K562 (cell line): ENCODE results near the gene ST3GAL5. TPM values are rescaled to one million over a fixed set of nuclear protein-coding genes. Genes with fewer than 3 reads are reported as not detected.

Source experiments
- C11orf30 ChIP-seq: fragments of 450-650 bp; IDR thresholded peaks from 2 replicates; pipeline ENCODE4 v1.6.1; 2016; ENCODE audit warnings: low read depth, mild to moderate bottlenecking
- CAMTA2 ChIP-seq: fragments of 250-450 bp; sonication (Bioruptor Pico); conservative IDR thresholded peaks from 2 replicates; pipeline ENCODE4 v1.5.1; 2022
- CBX3 ChIP-seq, 2 experiments: IDR thresholded peaks; 1 replicate in 1 of 2; 2 replicates in 1 of 2; pipeline ENCODE4 v1.6.1; 2012; ENCODE audit warnings: inconsistent platforms in 2 of 2, low read length in 2 of 2, borderline replicate concordance in 1 of 2, control low read depth in 1 of 2
- CEBPB ChIP-seq: fragments of 450-650 bp; IDR thresholded peaks from 2 replicates; pipeline ENCODE4 v1.6.1; 2016; ENCODE audit warnings: missing genetic modification characterization, missing compliant biosample characterization
- EHMT2 ChIP-seq: fragments of 450-650 bp; IDR thresholded peaks from 2 replicates; pipeline ENCODE4 v1.6.1; 2018; ENCODE audit warnings: antibody characterized with exemption
- FOXJ3 ChIP-seq: sonication (generic); formaldehyde crosslinking; IDR thresholded peaks from 2 replicates; pipeline ENCODE4 v1.4.0; 2020; ENCODE audit warnings: mild to moderate bottlenecking, missing genetic modification reagents
- FOXK2 ChIP-seq, 2 experiments: fragments of 450-650 bp; IDR thresholded peaks in 1 of 2; conservative IDR thresholded peaks in 1 of 2; 2 replicates each; pipeline ENCODE4 v1.6.1; 2016; ENCODE audit warnings: low read depth in 2 of 2, mild to moderate bottlenecking in 1 of 2
- GATA2 ChIP-seq: sonication (generic); formaldehyde crosslinking; IDR thresholded peaks from 2 replicates; pipeline ENCODE4 v1.4.0; 2020; ENCODE audit warnings: mild to moderate bottlenecking, missing genetic modification reagents
- L3MBTL2 ChIP-seq: fragments of 450-650 bp; IDR thresholded peaks from 2 replicates; pipeline ENCODE4 v1.6.1; 2016; ENCODE audit warnings: mild to moderate bottlenecking, moderate library complexity
- MAFG ChIP-seq: fragments of 450-650 bp; conservative IDR thresholded peaks from 2 replicates; pipeline ENCODE4 v1.6.1; 2016; ENCODE audit warnings: missing genetic modification characterization, missing compliant biosample characterization
- MYC ChIP-seq, 2 experiments: fragments of 250-450 bp in 1 of 2; sonication (Bioruptor Pico) in 1 of 2; IDR thresholded peaks; 2 replicates each; pipeline versions ENCODE4 v1.5.1 to v1.6.1; 2012 to 2021; ENCODE audit warnings: low read depth in 2 of 2, borderline replicate concordance in 1 of 2, improper control_type of control experiment in 1 of 2, low read length in 1 of 2, mild to moderate bottlenecking in 1 of 2, moderate library complexity in 1 of 2
- NCOR1 ChIP-seq: fragments of 450-650 bp; IDR thresholded peaks from 2 replicates; pipeline ENCODE4 v1.6.1; 2016; ENCODE audit warnings: mild to moderate bottlenecking, moderate library complexity
- NELFE ChIP-seq: IDR thresholded peaks from 2 replicates; pipeline ENCODE4 v1.6.1; 2011; ENCODE audit warnings: mild to moderate bottlenecking; ENCODE audit not compliant: insufficient read depth, insufficient read length
- NR1H2 ChIP-seq: sonication (generic); formaldehyde crosslinking; IDR thresholded peaks from 2 replicates; pipeline ENCODE4 v1.4.0; 2020; ENCODE audit warnings: mild to moderate bottlenecking, missing genetic modification reagents
- NR2C1 ChIP-seq, 2 experiments: fragments of 450-650 bp; IDR thresholded peaks; 2 replicates each; pipeline ENCODE4 v1.6.1; 2017; ENCODE audit warnings: mild to moderate bottlenecking in 2 of 2, antibody characterized with exemption in 1 of 2, inconsistent platforms in 1 of 2, missing compliant biosample characterization in 1 of 2, missing genetic modification characterization in 1 of 2
- NUFIP1 ChIP-seq: fragments of 450-650 bp; IDR thresholded peaks from 2 replicates; pipeline ENCODE4 v1.6.1; 2018; ENCODE audit not compliant: partially characterized antibody
- RB1 ChIP-seq: fragments of 450-650 bp; IDR thresholded peaks from 2 replicates; pipeline ENCODE4 v1.6.1; 2017; ENCODE audit warnings: low read depth, mild to moderate bottlenecking
- TRIM24 ChIP-seq, 2 experiments: fragments of 450-650 bp; IDR thresholded peaks; 2 replicates each; pipeline ENCODE4 v1.6.1; 2016
- ZNF3 ChIP-seq: fragments of 250-450 bp; sonication (Bioruptor Pico); IDR thresholded peaks from 2 replicates; pipeline ENCODE4 v1.5.0; 2021; ENCODE audit warnings: mild to moderate bottlenecking, moderate library complexity
- ZNF384 ChIP-seq: IDR thresholded peaks from 2 replicates; pipeline ENCODE4 v1.6.1; 2012; ENCODE audit warnings: low read depth, low read length, improper control_type of control experiment
- ZNF395 ChIP-seq: fragments of 200-800 bp; sonication (Bioruptor generic); IDR thresholded peaks from 2 replicates; pipeline ENCODE4 v1.6.1; 2017; ENCODE audit warnings: missing genetic modification characterization, missing compliant biosample characterization
- ZNF449 ChIP-seq: fragments of 250-450 bp; sonication (Bioruptor Pico); IDR thresholded peaks from 2 replicates; pipeline ENCODE4 v1.8.0; 2022; ENCODE audit warnings: moderate library complexity, mild to moderate bottlenecking, inconsistent platforms
- ZNF644 ChIP-seq: fragments of 200-800 bp; sonication (Bioruptor generic); IDR thresholded peaks from 2 replicates; pipeline ENCODE4 v1.6.1; 2016; ENCODE audit warnings: low read depth, missing genetic modification characterization, missing compliant biosample characterization
- ZNF699 ChIP-seq: fragments of 250-450 bp; sonication (Bioruptor Pico); IDR thresholded peaks from 2 replicates; pipeline ENCODE4 v1.8.0; 2021; ENCODE audit warnings: mild to moderate bottlenecking, moderate library complexity; ENCODE audit not compliant: insufficient replicate concordance
- polyA plus RNA-seq, 8 experiments: library from polyadenylated mRNA; depleted of rRNA in 4 of 8; stranded (reverse) in 5 of 8; unstranded in 3 of 8; fragments of >200 nt; fragmentation: Nextera tagmentation in 2 of 8; fragmentation: Illumina TruSeq in 1 of 8; extraction: Ambion mirVana in 2 of 8; extraction: Trizol in 1 of 8; gene quantifications; 2 replicates each; pipeline versions ENCODE4 v1.2.1 to v1.2.3, GENCODE V29; 2011 to 2014; ENCODE audit warnings: inconsistent platforms in 1 of 8, missing spikeins in 1 of 8
- total RNA-seq, 7 experiments: library from RNA; depleted of rRNA in 6 of 7; stranded (reverse); fragments of >200 nt in 6 of 7; fragmentation: Illumina TruSeq in 2 of 7; extraction: Trizol in 2 of 7; gene quantifications; 2 replicates each; pipeline versions ENCODE4 v1.2.1 to v1.2.3, GENCODE V29; 2011 to 2021; ENCODE audit warnings: low replicate concordance in 1 of 7

Gene ST3GAL5
- total and polyA plus RNA-seq, 9 of the 15 experiments (the other 6 are each of a cell fraction or from before 2014, with no cell fraction given) = 1.6 to 10.0 (median 4.2) TPM

- TF ChIP-seq ZNF395 (CRISPR knock-in tag) (peak; percentile 34; the same call in 1 of the 2 replicates), NELFE (no peak), EHMT2 (peak; percentile 10; the same call in 1 of the 2 replicates), NCOR1 (no peak), ZNF384 (no peak), C11orf30 (peak; percentile 53), NR2C1 (IDR thresholded peaks at IDR 0.05) (no peak), NR2C1 (tag; IDR thresholded peaks at IDR 0.05) (0 out of 2 replicates have a peak, but pooled peaks have one; percentile 43), L3MBTL2 (0 out of 2 replicates have a peak, but pooled peaks have one; percentile 15), ZNF699 (CRISPR knock-in tag) (no peak), FOXJ3 (CRISPR knock-in tag) (no peak), CEBPB (tag) (peak; percentile 45), TRIM24 (IDR thresholded peaks at IDR 0.05) (peak; percentile 64 to 77; a peak in 3 of 4 replicates), NR1H2 (no peak), CBX3 (IDR thresholded peaks at IDR 0.05; ENCODE audit: borderline replicate concordance in 1 of 2, low read length in 2 of 2) (peak in 1 of 2 experiments; percentile 36; a peak in 1 of 3 replicates), NUFIP1 (no peak), FOXK2 (conservative IDR thresholded peaks at IDR 0.05 in 1 of 2, IDR thresholded peaks at IDR 0.05 in 1 of 2; ENCODE audit: low read depth in 2 of 2) (no peak), ZNF3 (no peak), MAFG (peak; percentile 73), ZNF449 (CRISPR knock-in tag) (no peak), MYC (IDR thresholded peaks at IDR 0.05; ENCODE audit: low read depth, low read length) (0 out of 2 replicates have a peak, but pooled peaks have one; percentile 10), MYC (CRISPR knock-in tag; IDR thresholded peaks at IDR 0.05; ENCODE audit: borderline replicate concordance, low read depth) (no peak), ZNF644 (no peak), CAMTA2 (CRISPR knock-in tag) (no peak), RB1 (no peak), GATA2 (CRISPR knock-in tag) (no peak)
Observed at GRCh38 chr2:85913884-85914881, 25.4 kb upstream of the ST3GAL5 start (continued).
